RWPE1 (cell line): ENCODE results near the gene RALA.

Experiments
- CTCF ChIA-PET: fragments of 350-600 bp; sonication (Branson Sonifier 250); formaldehyde crosslinking; extraction: SDS; loops from one replicate; lab custom pipeline; 2021; lab: Yijun Ruan, JAX
- POLR2A ChIA-PET: fragments of 400-600 bp; formaldehyde crosslinking; extraction: SDS; loops from one replicate; lab custom pipeline; 2020; ENCODE audit warnings: antibody characterized with exemption; ENCODE audit not compliant: low non-redundant PET; lab: Yijun Ruan, JAX
- DNase-seq: peaks from one replicate; pipeline ENCODE4 v3.0.0; 2012; ENCODE audit warnings: low spot score
- H3K27ac ChIP-seq: fragments of 450-650 bp; 2 replicates; pipeline ENCODE4 v1.5.1; 2017
- CTCF ChIP-seq: fragments of 450-650 bp; conservative IDR thresholded peaks from 2 replicates; pipeline ENCODE4 v1.5.1; 2017; ENCODE audit warnings: low read depth, mild to moderate bottlenecking

The RALA gene

GRCh38 chr7:39617005-39617404 lies 6.4 kb upstream of the RALA start:
- POLR2A ChIA-PET: no interaction called here
- no peak for DNase-seq
- CTCF ChIA-PET: no interaction called here
- H3K27ac ChIP-seq: no peak overlapping the region
- no peak for TF ChIP-seq CTCF

GRCh38 chr7:39618868-39619267 lies 4.5 kb upstream of the RALA start:
- no peak for TF ChIP-seq CTCF
- no peak overlapping the region for H3K27ac ChIP-seq
- CTCF ChIA-PET: interaction anchor here (0.7 kb wide), 1 partner anchor 127 kb away, joined by 3 read pairs; no protein-coding TSS in a partner anchor
- no peak for DNase-seq
- POLR2A ChIA-PET: no interaction called here

- no peak for TF ChIP-seq CTCF
Measured at GRCh38 chr7:39620486-39620885, 2.9 kb upstream of the RALA start.

GRCh38 chr7:39621261-39621660 lies 2.1 kb upstream of the RALA start:
- CTCF ChIA-PET: no interaction called here
- no peak for TF ChIP-seq CTCF

More at GRCh38 chr7:39620486-39620885, 2.9 kb upstream of the RALA start:
- ChIA-PET POLR2A (no interaction called here), CTCF (no interaction called here)
- H3K27ac ChIP-seq: no peak overlapping the region
- no peak for DNase-seq

GRCh38 chr7:39621784-39622411 lies 1.5 kb upstream of the RALA start:
- CTCF ChIA-PET: interaction anchor here (0.7 kb wide), 2 partner anchors 11 to 17 kb away, joined by 3 to 4 read pairs; no protein-coding TSS in a partner anchor

More at GRCh38 chr7:39621261-39621660, 2.1 kb upstream of the RALA start:
- no peak overlapping the region for H3K27ac ChIP-seq
- POLR2A ChIA-PET: no interaction called here
- DNase-seq: peak; percentile 45

GRCh38 chr7:39622609-39623008 lies 763 bp upstream of the RALA start:
- POLR2A ChIA-PET: interaction anchor here (0.6 to 1.5 kb wide), 5 partner anchors 23 to 125 kb away, joined by 3 read pairs; no protein-coding TSS in a partner anchor
- H3K27ac ChIP-seq: peak overlapping the region; percentile 87
- DNase-seq: no peak
- TF ChIP-seq CTCF: no peak
- CTCF ChIA-PET: interaction anchor here (0.7 kb wide), 1 partner anchor 18 kb away, joined by 3 read pairs; no protein-coding TSS in a partner anchor

More at GRCh38 chr7:39621784-39622411, 1.5 kb upstream of the RALA start:
- TF ChIP-seq CTCF: no peak
- POLR2A ChIA-PET: interaction anchor here (1.1 to 1.5 kb wide), 2 partner anchors 41 to 126 kb away, joined by 3 read pairs; no protein-coding TSS in a partner anchor
- no peak for DNase-seq
- H3K27ac ChIP-seq: no peak overlapping the region
